Adrenal gland (tissue), 12 donors: ENCODE results near the gene ICA1. TPM values are rescaled to one million over a fixed set of nuclear protein-coding genes. Genes with fewer than 3 reads are reported as not detected.

Experiments used
- DNase-seq, 7 donors: peaks; one replicate each; pipeline ENCODE4 v3.0.0-alpha.2; 2019 to 2020
- H3K27ac ChIP-seq, 5 donors: fragments of 200-600 bp; sonication (generic) in 4 of 5; 1 replicate in 3 of 5; 2 replicates in 2 of 5; pipeline versions ENCODE4 v1.5.1 to v1.8.0; 2016 to 2020; ENCODE audit warnings: mild to moderate bottlenecking in 1 of 5
- H3K27me3 ChIP-seq: fragments of 200-600 bp; 2 replicates; pipeline ENCODE4 v1.8.0; 2021
- H3K36me3 ChIP-seq, 2 donors: fragments of 200-600 bp; replicated peaks in 1 of 2; 1 replicate in 1 of 2; 2 replicates in 1 of 2; pipeline versions ENCODE4 v1.5.1 to v1.8.0; 2018 to 2022
- H3K4me1 ChIP-seq, 2 donors: fragments of 200-600 bp; replicated peaks in 1 of 2; 1 replicate in 1 of 2; 2 replicates in 1 of 2; pipeline versions ENCODE4 v1.5.1 to v1.8.0; 2018 to 2021
- H3K4me3 ChIP-seq, 4 donors: fragments of 200-600 bp; sonication (generic) in 3 of 4; one replicate each; pipeline ENCODE4 v1.5.1; 2016 to 2018
- H3K9me3 ChIP-seq, 3 donors: fragments of 200-600 bp; sonication (generic) in 1 of 3; replicated peaks in 1 of 3; 1 replicate in 2 of 3; 2 replicates in 1 of 3; pipeline versions ENCODE4 v1.5.1 to v1.8.0; 2016 to 2021
- POLR2A ChIP-seq, 2 donors: fragments of 450-650 bp; IDR thresholded peaks; one replicate each; pipeline ENCODE4 v1.6.1; 2017; ENCODE audit warnings: antibody characterized with exemption in 2 of 2, mild to moderate bottlenecking in 2 of 2, moderate library complexity in 1 of 2
- WGBS, 4 donors: extraction: QIAGEN DNeasy Blood & Tissue Kit in 2 of 4; methylation state at CpG; one replicate each; pipeline versions ENCODE4 v1.1.5 to v1.1.7; 2013 to 2017; 5-methylcytosine and 5-hydroxymethylcytosine counted together
- intact Hi-C, 2 donors: fragments of 100-400 bp; cut with DNase I; formaldehyde crosslinking; loops; one replicate each; pipeline versions ENCODE4 v1.14.1 to v1.15.0; 2022 to 2023
- polyA plus RNA-seq, 3 donors: library from polyadenylated mRNA; stranded (reverse); fragments of 200-250 nt in 2 of 3; fragments of 350-450 nt in 1 of 3; fragmentation: Illumina TruSeq in 1 of 3; extraction: RNeasy Lipid Tissue Mini Kit (QIAGEN cat#74804) in 1 of 3; gene quantifications; one replicate each; pipeline ENCODE4 v1.2.3, GENCODE V29; 2013 to 2014
- total RNA-seq, 9 donors: library from RNA; depleted of rRNA in 4 of 9; stranded (reverse); fragments of >200 nt in 4 of 9; fragments of 120-200 nt in 1 of 9; fragmentation: NEBNext Ultra II Directional in 1 of 9; extraction: Animal tissue kit (Norgen Biotek cat#: 25700) in 1 of 9; gene quantifications; one replicate each; pipeline versions ENCODE4 v1.1.0 to v1.2.4, GENCODE V29; 2013 to 2023
- TF ChIP-seq, protein P1 (sequence below), 6 experiments: fragments of 450-650 bp in 4 of 6; fragments of 200-600 bp in 2 of 6; sonication (generic) in 1 of 6; IDR thresholded peaks; 1 replicate in 5 of 6; 2 replicates in 1 of 6; pipeline versions ENCODE4 v1.5.1 to v1.8.0; 2016 to 2021; ENCODE audit warnings: antibody characterized with exemption in 6 of 6, mild to moderate bottlenecking in 2 of 6, moderate library complexity in 1 of 6
- donor health status: healthy with polysubstance abuse.
- donor health status: Bipolar disorder and iron deficiency.
- donor health status: DM: yes; HTN: yes; CAD: no.
- donor health status: DM: no; HTN: no; CAD: no.
- donor health status: DM: no; HTN: no; CAD: no.
- donor health status: DM: yes; HTN: yes; CAD: no.

The ICA1 gene
- total and polyA plus RNA-seq, 12 donors: 5.0 to 16.1 (median 8.4) TPM; not detected in 1

DNA sequence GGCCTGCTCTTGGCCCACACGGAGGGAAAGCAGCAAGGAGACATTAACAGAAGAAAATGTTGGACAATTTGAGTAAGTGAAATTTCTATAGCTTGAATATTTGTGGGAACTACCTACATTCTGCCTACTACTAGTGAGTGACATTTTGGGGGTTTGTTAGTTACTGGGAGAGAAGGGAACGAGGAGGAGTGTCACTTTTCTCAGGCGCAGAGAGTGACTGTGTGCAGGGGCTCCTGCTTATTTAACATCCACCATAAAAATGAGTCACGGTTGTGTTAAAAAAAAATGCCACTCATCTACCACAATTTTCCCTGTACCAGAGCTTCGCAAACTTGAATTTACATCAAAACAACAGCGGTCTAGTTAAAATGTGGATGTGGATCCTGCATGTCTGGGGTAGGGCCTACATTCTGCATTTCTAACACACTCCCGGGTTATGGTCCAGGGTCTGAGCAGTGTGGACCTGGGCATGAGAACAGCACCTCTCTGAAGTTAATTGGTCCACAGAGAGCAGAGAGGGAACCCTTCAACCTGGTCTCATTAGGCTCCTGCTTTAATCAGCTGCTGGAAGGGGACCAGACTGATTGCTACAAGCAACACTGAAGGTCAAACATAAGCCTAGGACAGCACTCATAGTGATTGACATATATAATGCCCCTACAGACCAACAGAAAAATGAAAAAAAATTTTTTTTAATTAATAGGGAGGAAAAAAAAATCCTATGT lies 41.4 kb downstream of the ICA1 start:
- no peaks in the 10 kb centered on the region for H3K9me3 ChIP-seq
- DNase-seq: no peak
- no peaks in the 10 kb centered on the region for H3K27me3 ChIP-seq
- 89 to 95% (median 93%) methylated on average over 7 of the region's 7 CpGs for WGBS, 4 donors
- no peak overlapping the region for H3K27ac ChIP-seq
- intact Hi-C loops: no loop called here
- H3K4me3 ChIP-seq: no peak overlapping the region
- H3K4me1 ChIP-seq: no peaks in the 10 kb centered on the region
- no peaks in the 10 kb centered on the region for H3K36me3 ChIP-seq
- no peak for TF ChIP-seq POLR2A (IDR thresholded peaks at IDR 0.05)
- TF ChIP-seq, protein P1, sequence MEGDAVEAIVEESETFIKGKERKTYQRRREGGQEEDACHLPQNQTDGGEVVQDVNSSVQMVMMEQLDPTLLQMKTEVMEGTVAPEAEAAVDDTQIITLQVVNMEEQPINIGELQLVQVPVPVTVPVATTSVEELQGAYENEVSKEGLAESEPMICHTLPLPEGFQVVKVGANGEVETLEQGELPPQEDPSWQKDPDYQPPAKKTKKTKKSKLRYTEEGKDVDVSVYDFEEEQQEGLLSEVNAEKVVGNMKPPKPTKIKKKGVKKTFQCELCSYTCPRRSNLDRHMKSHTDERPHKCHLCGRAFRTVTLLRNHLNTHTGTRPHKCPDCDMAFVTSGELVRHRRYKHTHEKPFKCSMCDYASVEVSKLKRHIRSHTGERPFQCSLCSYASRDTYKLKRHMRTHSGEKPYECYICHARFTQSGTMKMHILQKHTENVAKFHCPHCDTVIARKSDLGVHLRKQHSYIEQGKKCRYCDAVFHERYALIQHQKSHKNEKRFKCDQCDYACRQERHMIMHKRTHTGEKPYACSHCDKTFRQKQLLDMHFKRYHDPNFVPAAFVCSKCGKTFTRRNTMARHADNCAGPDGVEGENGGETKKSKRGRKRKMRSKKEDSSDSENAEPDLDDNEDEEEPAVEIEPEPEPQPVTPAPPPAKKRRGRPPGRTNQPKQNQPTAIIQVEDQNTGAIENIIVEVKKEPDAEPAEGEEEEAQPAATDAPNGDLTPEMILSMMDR (IDR thresholded peaks at IDR 0.05): no peak

DNA sequence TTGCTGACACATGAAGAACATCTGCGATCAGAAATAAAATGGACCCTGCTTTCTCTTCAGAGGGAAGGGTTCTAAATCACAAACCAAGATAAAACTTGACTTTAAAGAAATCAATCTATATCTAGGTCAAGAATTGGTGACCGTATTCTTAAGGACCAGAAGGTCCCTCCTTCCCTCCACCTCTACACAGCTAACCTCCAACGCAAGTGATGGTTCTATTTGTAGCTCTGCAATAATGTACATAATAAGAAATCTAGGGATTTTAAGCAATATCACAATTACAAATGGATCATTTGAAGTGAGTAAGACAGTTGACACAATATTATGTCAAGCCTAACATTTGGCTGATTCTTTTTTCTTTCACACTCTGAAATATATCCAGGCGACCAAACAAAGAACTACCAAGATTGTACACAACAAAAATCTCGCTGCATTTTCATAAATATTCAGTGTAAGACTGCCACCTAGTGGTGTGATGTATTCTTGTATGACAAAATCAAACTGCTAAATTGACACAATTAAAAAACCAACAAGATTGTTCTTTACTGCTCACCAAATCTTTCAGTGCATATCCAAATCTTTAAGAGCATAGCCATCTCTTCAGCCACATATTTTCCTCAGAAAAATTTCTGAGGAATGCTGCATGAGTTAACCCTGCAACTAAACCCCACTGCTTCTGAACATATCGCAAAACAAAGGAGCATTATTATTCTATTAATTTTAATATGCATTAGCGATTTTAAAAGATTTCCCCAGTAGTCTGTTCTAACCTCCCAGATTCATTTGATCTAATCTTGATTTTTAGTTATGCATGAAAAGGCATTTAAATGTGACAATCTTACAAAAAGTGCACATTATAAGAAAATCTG lies 44.5 kb downstream of the ICA1 start:
- Histone ChIP-seq H3K36me3 (no peaks in the 10 kb centered on the region), H3K27ac (no peak overlapping the region), H3K27me3 (no peaks in the 10 kb centered on the region), H3K9me3 (no peaks in the 10 kb centered on the region), H3K4me1 (no peaks in the 10 kb centered on the region), H3K4me3 (no peak overlapping the region)
- DNase-seq: peak in 4 of 7 donors; percentile 14 to 31 (median 22)
- TF ChIP-seq POLR2A (IDR thresholded peaks at IDR 0.05): no peak
- TF ChIP-seq, protein P1 (IDR thresholded peaks at IDR 0.05): peak; percentile 67 to 86 (median 76)
- WGBS, 4 donors: 48 to 54% (median 49%) methylated on average over 7 of the region's 7 CpGs
- intact Hi-C loops: loop anchor here in 1 of 2 donors (10.0 kb wide), 1 partner anchor 793 kb away; no protein-coding TSS in a partner anchor

DNA sequence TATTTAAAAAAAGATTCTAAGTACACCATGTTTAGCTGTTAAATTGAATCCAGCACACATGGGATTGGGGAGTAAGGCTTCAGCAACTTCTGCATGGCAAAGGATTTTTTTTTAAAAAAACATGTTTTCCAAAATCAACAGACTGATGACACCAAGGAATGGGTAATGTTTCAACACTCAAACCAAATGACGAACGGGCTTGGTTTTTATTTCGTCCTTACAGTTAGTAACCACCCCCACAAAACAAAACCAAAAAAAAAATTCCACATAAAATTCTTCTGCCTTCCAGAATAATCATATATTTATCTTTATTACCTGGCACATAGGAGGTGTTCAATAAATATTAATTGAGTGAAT lies 45.7 kb downstream of the ICA1 start:
- H3K27ac ChIP-seq: no peak overlapping the region
- no peaks in the 10 kb centered on the region for H3K4me1 ChIP-seq
- intact Hi-C loops: loop anchor here in 1 of 2 donors (10.0 kb wide), 1 partner anchor 792 kb away; no protein-coding TSS in a partner anchor
- no peak for DNase-seq
- H3K4me3 ChIP-seq: no peak overlapping the region
- WGBS, 4 donors: 73 to 89% (median 79%) methylated on average over 3 of the region's 3 CpGs
- TF ChIP-seq, protein P1 (IDR thresholded peaks at IDR 0.05): no peak
- no peak for TF ChIP-seq POLR2A (IDR thresholded peaks at IDR 0.05)
- no peaks in the 10 kb centered on the region for H3K9me3 ChIP-seq
- no peaks in the 10 kb centered on the region for H3K27me3 ChIP-seq
- H3K36me3 ChIP-seq: no peaks in the 10 kb centered on the region

GRCh38 chr7:8215648-8216333 lies 46.2 kb downstream of the ICA1 start:
- intact Hi-C loops: loop anchor here in 1 of 2 donors (10.0 kb wide), 1 partner anchor 791 kb away; no protein-coding TSS in a partner anchor
- Histone ChIP-seq H3K9me3 (no peaks in the 10 kb centered on the region), H3K27me3 (no peaks in the 10 kb centered on the region), H3K27ac (no peak overlapping the region), H3K36me3 (no peaks in the 10 kb centered on the region), H3K4me1 (no peaks in the 10 kb centered on the region), H3K4me3 (no peak overlapping the region)
- 69 to 84% (median 76%) methylated on average over 6 of the region's 6 CpGs for WGBS, 4 donors
- TF ChIP-seq, protein P1 (IDR thresholded peaks at IDR 0.05): no peak
- TF ChIP-seq POLR2A (IDR thresholded peaks at IDR 0.05): no peak
- no peak for DNase-seq
